GM18505 (cell line): Measurements from ENCODE around the gene TWNK.
"Not testable (repeated sequence)": the region's sequence is repeated elsewhere in the genome, so short reads cannot be mapped to it uniquely, and the experiment has no call there.

Source experiments
- ATAC-seq: cut with Tn5 transposase; IDR thresholded peaks from one replicate; pipeline ENCODE4 v1.9.1; 2021; ENCODE audit not compliant: unreplicated experiment
- POLR2A ChIP-seq: IDR thresholded peaks from 4 replicates; pipeline ENCODE4 v1.6.1; 2011; ENCODE audit warnings: borderline replicate concordance; ENCODE audit not compliant: insufficient read depth, insufficient read length; ENCODE audit errors: extremely low read depth

Gene TWNK

DNA sequence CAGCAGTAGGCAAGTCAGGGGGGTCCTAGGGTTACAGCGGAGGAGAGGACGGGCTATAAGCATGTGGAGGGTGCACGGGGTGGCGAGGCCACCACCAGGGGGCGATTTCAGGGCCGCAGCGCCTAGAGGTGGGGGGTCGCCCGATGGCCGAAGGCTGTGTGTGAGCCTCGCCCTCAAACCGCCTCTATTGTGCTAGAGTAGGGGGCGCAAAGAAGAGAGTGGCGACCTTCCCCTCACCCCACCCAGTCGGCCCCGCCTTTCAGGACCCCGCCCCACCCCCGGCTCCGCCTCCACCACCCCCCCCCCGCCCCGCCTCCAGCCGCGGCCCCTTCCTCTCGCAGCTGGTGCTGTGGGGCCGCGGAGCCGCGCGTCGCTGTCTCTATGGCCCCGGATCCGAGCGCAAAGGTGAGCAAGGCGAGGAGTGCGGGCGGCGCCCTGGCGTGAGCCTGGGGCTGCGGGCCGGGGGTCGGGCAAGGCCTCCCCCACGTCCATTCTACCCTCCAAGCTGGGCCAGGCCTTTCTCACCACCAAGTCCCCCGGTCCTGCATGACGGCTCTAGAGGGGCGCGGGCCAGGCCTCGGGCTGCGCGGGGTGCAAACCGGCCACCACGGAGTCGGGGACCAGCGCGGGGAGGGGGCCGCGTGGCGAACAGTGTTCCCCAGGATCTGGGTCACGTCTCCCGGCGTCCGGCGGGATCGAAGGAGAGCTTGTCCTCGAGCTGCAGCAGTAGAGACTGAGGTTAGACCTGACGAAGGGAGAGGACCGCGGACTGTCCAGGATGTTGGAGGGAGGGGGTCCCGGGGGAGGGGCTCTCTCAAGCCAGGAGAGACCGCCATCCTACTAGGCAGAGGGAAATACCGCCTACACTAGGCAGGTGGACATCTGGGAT, 17.9 kb upstream of the TWNK start, which contains the start of gene SEMA4G:
Gene SEMA4G (plus strand): TSS at position 318 of the 889 bp plus-strand sequence. CDS start 3,409 bp downstream, outside the sequence.
- no peak for TF ChIP-seq POLR2A
- ATAC-seq: no peak

DNA sequence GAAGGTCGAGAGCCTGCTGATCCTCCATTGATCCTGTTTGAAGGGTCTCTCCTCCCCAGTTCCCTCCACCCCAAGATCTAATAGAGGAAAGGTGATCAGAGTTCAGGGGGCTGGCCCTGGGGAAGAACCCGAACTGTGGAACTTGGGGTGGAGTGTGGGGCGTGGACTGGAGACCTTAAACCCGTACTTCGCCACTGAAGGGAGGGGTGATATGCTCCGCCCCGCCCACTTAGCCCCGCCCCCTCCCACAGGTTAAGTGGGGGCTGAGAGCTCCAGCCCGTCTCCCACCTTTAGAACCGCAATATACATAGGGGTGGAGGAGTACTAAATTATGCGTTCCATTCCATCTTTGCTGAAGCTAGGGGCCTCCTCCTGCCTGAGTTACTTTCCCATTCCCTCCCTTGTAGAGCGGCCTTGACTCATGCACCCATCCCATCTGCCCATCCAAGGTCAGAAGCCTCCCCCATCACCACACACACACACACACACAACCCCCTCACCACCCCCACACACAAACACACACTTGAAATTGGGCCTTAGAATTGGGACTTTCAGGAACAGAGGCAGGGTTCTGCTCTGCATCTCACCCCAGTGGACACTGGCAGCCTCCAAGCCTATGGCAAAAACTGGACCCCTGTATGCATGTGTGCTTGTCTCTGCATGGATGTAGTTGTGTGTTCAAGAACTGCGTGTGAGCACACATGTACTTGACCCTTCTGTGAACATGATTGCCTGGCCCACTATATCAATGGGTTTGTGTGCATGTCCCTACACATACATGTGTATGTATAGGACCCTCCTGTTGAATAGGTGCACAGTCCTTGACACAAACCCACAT, 17.0 kb upstream of the TWNK start:
- TF ChIP-seq POLR2A: no peak

DNA sequence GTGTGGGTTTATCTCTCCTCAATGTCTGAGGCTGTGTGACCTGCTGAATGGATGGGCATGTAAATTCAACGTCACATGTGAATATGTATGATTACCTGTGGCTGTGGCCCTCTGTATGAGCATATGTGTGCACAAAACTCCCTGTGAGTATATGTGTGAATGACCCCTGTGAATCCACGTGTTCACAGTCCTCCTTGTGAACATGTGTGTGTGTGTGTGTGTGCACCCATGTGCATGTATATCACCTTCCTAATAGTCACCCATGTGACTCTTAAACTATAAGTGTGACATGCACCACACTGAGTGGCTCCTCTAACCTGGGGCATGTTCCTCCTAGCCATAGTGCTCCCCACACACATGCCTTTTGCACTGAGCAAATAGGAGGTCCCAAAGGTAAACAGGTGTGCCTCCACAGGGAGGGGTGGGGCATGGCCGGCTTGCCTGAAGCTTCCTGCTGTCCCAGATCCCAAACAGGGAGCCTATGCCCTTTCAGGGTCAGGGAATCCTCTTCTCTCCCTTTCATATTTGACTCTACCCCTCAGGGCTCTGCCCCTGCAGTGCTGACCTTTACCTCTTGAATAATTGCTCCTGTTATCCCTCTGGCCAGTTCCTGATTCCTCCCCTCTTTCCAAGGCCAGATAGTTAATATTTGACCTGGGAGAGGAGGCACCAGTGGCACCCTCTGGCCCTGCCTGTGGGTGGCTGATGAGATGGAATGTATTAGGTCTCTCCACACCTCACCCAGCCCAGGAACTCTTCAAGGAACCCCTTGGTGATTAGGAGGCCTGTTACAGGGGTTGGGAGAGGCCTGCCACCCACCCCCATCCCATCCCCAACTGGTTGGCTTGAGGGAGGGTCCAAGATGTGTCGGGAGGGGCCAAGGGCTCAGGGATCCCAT, 16.2 kb upstream of the TWNK start:
- no peak for TF ChIP-seq POLR2A
- ATAC-seq: no peak

More for the DNA sequence above, 17.0 kb upstream of the TWNK start:
- ATAC-seq: no peak

DNA sequence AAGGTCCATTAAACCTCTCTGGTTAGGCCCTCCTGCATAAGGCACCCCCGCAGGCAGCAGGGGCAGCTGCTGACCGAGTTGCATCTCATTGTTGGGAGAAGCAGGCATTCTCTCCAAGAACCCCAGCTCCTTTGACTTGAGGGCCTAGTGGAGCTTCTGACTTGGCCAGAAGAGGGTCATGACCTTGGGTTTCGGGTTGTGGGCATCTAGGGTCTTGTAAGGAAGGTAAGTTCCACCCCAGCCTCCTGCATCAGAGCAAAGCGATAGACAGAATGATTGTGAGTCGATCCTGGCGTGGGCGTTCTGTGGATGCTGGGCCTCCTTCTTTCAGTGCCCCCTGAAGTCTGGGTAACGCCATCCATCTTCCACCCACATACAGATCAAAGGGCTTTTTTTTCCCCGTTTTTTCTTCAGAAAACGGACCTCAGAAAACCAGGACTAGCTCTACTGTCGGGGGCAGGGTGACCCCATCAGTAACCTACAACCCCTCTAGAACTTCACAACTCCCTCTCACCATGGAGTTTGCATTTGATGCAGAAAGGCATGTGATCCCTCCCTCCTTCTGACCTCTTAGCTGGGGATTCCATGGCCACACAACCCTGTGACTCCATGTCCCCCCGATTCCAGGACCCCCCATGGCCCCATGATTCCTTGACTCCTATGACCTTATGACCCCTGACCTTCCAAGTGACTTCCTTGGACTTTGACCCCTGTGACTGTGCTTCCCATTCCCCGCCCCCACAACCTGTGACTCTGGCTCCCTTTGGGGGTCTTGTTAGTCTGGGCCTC, 15.0 kb upstream of the TWNK start:
- TF ChIP-seq POLR2A: no peak
- no peak for ATAC-seq

DNA sequence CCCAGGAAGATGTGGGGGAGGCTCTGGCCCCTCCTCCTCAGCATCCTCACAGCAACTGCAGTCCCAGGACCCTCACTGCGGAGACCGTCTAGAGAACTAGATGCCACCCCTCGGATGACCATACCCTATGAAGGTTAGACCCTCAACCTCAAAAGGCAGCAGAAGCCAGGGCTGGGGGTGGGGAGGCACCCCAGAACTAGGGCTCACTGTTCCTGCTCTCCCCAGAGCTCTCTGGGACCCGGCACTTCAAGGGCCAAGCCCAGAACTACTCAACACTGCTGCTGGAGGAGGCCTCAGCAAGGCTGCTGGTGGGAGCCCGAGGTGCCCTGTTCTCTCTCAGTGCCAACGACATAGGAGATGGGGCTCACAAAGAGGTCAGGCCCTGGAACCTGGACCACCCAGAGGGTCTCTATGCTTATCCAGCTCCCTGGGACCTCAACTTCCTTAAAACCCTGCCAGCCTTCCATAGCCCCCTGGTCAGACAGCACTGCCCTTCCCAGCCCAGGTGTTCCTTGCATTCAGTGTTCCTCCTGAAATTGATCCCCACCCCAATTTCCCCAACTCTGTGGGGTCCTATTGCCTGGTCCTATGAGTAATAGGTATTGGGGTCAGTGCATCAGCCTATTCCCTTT, 14.3 kb upstream of the TWNK start:
- ATAC-seq: no peak
- no peak for TF ChIP-seq POLR2A

DNA sequence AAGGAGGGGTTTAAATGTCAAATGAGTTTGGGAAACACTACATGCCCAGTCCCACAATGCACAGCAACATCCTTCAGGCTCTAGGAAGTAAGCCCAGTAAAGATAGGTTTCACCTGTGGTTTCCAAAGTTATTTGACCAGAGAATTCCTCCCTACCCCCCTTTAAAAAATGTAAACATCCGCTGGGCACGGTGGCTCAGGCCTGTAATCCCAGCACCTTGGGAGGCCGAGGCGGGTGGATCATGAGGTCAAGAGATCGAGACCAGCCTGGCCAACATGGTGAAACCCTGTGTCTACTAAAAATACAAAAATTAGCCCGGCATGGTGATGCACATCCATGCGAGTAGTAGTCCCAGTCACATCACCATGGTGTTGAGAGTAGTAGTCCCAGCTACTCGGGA, 11.9 kb upstream of the TWNK start:
- not testable (repeated sequence) for ATAC-seq

DNA sequence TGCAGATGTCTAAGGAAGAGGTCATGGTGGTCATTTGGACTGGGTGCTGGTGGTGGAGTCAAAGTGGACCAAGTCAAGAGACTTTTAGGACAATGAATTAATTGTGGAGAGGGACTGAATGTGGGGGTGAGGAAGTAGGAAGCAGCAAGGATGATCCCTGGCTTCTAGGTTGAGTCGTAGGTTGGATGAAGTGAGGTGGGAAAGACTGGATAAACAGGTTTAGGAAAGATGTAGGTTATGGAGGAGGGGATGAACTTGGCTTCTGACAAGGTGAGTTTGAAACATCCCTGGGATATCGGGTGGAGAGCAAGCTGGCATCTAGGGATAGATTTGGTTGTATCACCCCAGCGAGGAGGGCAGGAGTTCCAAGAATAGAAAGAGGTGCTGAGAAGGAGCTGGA, 10.4 kb upstream of the TWNK start:
- no peak for ATAC-seq
- no peak for TF ChIP-seq POLR2A

DNA sequence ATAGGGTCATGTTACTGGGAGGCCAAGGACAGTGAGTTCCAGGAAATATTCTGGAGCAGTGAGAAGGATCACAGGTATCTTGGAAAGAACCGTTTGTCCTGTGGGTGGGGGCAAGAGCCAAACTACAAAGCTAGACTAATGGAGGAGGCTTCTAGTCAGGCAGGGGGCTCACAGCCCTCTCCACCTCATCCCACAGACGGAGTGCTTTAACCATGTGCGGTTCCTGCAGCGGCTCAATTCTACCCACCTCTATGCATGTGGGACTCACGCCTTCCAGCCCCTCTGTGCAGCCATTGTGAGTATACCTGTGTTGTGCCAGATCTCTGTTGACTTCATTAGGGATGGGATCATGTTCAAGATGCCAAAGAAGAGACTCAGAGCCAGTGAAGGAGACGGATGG, 9.9 kb upstream of the TWNK start:
- TF ChIP-seq POLR2A: no peak

GRCh38 chr10:100978121-100978900, 9.0 kb upstream of the TWNK start:
- ATAC-seq: no peak
- no peak for TF ChIP-seq POLR2A

More for the DNA sequence above, 9.9 kb upstream of the TWNK start:
- ATAC-seq: no peak

DNA sequence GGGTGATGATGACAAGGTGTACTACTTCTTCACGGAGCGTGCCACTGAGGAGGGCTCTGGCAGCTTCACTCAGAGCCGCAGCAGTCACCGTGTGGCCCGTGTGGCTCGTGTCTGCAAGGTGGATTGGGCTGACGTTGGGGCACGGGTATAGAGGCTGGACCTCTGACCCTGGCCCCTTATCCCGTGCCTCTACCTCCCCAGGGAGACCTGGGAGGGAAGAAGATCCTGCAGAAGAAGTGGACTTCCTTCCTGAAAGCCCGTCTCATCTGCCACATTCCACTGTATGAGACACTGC, 8.5 kb upstream of the TWNK start:
- ATAC-seq: no peak
- TF ChIP-seq POLR2A: no peak

- ATAC-seq: no peak
- no peak for TF ChIP-seq POLR2A
Observed at GRCh38 chr10:100979791-100980272, 7.5 kb upstream of the TWNK start.
